Measurements from ENCODE around the gene ATF7.
"Not testable (repeated sequence)": the region's sequence is repeated elsewhere in the genome, so short reads cannot be mapped to it uniquely, and the experiment has no call there.

Gene ATF7

GRCh38 chr12:53625946-53626701 lies at the start of gene ATF7:
ATF7 (minus strand) TSS chr12:53626382; CDS start chr12:53601000, 25,382 bp downstream.
- peak; percentile 99 for DNase-seq

GRCh38 chr12:53674977-53675700 lies 49.0 kb upstream of the ATF7 start:
- DNase-seq, result no peak

DNA sequence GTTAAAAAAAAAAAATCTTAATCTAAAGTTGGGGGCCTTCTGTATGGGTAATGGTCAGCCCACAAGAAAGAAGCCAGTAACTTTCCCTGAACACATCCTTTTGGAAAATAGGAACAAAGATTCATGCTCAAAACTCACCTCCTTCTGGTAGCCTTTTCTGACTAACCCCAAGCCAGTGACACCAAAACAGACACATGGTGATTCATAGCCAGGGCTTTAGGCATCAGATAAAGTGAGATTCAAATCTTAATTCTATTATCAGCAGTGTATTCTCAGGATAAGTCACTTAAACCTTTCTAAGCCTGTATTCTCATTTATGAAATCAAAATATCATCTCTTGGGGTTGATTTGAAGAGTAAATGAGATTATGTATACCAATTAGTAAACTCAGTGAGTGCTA lies 44.8 kb upstream of the ATF7 start:
- DNase-seq, result no peak

GRCh38 chr12:53670308-53670707 lies 44.1 kb upstream of the ATF7 start:
- no peak for DNase-seq

DNA sequence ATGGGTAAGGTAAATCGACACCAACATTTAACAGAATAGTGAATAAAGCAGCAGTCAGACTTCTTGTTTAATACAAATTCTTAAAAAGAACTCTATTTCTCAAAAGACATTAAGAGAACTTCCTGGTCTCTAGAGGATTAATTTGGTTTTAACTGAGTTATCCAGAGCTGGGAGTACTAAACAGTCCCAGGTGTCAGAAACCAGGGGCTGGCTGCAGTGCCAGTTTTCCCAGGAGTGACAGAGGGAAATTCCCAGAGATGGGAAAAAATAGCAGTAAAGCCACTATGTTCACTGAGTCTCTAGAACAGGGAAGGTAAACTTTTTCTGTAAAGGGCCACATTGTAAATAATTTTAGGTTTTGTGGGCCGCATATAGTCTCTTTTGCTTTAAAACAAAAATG lies 40.9 kb upstream of the ATF7 start:
- DNase-seq, result no peak

GRCh38 chr12:53664936-53665335 lies 38.8 kb upstream of the ATF7 start:
- no peak for DNase-seq

GRCh38 chr12:53664191-53664590 lies 38.0 kb upstream of the ATF7 start:
- DNase-seq, result no peak

GRCh38 chr12:53660041-53660440 lies 33.9 kb upstream of the ATF7 start:
- DNase-seq, result no peak

GRCh38 chr12:53659571-53659981 lies 33.4 kb upstream of the ATF7 start:
- no peak for DNase-seq

DNA sequence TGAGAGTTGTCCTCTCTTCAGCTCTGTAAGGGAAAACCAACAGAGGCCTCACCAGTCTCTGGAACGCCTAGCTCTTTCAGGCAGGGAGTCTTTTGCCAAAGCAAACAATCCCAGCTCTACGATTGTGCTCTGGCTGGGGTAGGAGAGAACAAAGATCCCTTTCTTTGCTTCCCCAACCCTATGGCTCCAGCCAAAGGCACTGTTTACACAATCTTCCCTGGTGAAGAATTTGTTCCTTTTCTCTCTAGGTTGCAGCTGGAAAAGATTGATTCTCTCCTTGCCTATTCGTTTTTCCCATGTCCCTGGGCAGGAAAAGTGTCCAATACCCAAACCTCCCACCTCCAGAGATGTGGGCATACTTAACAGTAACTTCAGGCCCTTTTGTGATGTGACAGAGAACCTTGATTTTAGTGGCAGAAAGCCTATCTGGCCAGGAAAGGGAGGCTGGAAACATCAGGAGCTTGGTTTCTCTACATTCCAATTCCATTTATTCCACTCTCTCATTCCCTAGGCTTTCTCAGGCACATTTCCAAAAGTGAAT lies 32.9 kb upstream of the ATF7 start:
- peak; percentile 74 to 99 for DNase-seq

DNA sequence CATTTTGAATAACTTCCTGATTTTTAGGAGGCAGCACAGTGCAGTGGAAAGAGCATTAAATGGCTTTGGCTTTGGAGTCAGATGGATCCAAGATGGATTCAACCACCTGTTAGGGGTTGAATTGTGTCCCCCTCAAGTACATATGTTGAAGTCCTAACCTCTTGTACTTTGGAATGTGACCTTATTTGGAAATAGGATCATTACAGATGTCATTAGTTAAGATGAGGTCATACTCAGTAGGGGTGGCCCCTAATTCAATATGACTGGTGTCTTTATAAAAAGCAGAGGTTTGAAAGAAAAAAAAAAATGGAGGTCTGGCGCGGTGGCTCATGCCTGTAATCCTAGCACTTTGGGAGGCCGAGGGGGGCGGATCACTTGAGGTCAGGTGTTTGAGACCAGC lies 30.9 kb upstream of the ATF7 start:
- no peak for DNase-seq

- no peak for DNase-seq
Measured at GRCh38 chr12:53653595-53653994, 27.4 kb upstream of the ATF7 start.

DNA sequence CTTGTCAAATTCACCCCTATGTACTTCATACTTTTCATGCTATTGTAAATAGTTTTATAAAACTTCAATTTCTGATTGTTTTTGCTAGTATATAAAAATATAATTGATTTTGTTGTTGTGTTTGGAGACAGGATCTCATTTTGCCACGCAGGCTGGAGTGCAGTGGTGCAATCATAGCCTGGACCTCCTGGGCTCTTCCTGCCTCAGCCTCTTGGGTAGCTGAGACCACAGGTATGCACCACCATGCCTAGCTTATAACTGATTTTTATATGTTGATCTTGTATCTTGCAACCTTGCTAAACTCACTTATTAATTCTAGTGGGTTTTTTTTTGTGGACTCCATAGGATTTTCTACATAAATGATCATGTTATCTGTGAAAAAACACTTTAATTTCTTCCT lies 26.2 kb upstream of the ATF7 start:
- no peak for DNase-seq

DNA sequence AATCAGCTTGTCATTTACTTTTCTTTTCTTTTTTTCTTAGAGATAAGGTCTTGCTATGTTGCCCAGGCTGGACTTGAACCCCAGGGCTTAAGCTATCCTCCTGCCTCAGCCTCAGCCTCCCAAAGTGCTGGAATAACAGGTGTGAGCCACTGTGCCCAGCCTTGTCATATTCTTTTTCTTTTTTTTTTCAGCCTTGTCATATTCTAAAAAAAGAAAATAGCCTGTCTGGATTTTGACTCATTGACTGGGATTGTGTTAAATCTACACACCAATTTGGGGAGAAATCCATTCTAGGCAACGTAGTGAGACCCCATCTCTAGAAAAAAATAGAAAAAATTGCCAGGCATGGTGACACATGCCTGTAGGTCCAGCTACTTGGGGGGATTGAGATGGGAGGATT lies 25.6 kb upstream of the ATF7 start:
- DNase-seq, result no peak

DNA sequence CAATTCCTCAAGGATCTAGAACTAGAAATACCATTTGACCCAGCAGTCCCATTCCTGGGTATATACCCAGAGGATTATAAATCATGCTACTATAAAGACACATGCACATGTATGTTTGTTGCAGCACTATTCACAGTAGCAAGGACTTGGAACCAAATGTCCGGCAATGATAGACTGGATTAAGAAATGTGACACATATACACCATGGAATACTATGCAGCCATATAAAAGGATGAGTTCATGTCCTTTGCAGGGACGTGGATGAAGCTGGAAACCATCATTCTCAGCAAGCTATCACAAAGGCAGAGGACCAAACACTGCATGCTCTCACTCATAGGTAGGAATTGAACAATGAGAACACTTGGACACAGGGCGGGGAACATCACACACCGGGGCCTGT lies 20.1 kb upstream of the ATF7 start:
- not testable (repeated sequence) for DNase-seq

DNA sequence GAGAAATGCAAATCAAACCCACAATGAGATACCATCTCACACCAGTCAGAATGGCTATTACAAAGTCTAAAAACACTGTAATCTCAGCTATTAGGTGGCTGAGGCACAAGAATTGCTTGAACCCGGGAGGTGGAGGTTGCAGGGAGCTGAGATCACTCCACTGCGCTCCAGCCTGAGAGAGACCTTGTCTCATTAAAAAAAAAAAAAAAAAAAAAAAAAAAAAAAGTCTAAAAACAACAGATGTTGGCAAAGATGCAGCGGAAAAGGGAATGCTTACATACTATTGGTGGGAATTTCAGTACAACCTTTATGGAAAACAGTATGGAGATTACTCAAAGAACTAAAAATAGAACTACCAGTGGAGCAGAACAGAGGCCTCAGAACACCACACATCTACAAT lies 19.0 kb upstream of the ATF7 start:
- no peak for DNase-seq

DNA sequence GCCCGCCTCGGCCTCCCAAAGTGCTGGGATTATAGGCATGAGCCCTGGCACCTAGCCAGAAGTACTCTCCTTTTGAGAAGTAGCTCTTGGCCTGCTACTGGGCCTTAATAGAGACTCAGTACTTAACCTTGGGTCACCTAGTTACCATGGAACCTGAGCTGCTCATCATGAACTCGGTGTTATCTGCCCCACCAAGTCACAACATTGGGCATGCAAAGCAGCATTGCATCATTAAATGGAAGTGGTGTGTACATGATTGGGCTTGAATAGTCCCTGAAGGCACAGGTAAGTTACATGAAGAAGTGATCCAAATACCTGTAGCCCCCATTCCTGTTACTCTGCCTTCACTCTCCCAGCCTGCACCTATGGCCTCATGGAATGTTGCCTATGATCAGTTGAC lies 18.0 kb upstream of the ATF7 start:
- DNase-seq, result no peak

DNA sequence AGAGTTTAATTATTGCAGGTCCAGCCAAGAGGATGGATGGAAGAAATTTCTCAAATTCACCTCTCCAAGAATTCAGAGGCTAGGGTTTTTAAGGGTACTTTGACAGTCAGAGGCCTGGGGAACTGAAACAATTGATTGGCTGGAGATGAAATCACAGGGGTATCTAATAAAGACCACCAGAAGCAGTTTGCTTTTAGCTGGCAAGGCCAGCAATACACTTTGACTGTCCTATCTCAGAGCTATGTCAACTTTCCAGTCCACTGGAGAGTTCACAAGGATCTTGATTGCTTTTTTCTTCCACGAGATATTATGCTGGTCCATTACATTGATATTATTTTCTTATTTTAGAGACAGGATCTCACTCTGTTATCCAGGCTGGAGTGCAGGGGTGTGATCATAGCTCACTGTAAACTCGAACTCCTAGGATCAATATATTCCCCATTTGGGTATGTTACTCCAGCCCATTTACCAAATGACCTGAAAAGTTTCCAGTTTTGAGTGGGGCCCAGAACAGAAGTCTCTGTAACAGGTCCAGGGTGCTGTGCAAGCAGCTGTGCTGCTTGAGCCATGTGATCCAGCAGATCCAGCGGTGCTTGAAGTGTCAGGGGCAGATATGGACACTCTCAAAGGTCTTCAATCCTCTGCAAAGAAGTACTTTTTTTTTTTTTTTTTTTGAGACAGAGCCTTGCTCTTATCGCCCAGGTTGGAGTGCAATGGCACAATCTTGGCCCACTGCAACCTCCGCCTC lies 17.2 kb upstream of the ATF7 start:
- DNase-seq, result no peak

GRCh38 chr12:53638057-53638456 lies 11.9 kb upstream of the ATF7 start:
- DNase-seq, result no peak

DNA sequence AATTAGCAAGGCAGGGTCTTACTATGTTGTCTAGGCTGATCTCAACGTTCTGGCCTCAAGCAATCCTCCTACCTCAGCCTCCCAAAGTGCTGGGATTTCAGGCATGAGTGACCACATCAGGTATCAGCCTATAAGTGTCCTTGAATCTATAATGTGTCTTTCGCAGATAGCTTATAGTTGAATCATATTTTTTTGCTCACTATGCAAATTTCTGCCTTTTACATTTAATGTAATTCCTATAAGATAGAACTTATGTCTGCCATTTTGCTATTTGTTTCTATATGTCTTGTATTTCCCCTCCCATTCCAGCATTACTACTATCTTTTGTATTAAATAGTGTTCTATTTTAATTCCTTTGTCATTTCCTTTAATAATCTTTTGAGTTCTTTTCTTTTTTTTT lies 10.5 kb upstream of the ATF7 start:
- DNase-seq, result no peak

DNA sequence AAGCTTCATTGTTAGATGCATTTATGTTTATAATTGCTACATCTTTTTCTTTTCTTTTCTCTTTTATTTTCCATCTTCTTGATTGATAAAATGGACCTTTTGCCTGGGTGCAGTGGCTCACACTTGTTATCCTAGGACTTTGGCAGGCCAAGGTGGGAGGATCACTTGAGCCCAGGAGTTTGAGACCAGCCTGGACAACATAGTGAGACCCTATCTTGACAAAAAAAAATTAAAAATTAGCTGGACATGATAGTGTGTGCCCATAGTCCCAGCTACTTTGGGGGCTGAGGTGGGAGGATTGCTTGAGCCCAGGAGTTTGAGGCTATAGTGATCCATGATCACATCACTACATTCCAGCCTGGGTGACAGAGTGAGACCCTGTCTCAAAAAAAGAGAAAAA lies 9.5 kb upstream of the ATF7 start:
- DNase-seq, result not testable (repeated sequence)

GRCh38 chr12:53631721-53632120 lies 5.5 kb upstream of the ATF7 start:
- DNase-seq, result no peak

DNA sequence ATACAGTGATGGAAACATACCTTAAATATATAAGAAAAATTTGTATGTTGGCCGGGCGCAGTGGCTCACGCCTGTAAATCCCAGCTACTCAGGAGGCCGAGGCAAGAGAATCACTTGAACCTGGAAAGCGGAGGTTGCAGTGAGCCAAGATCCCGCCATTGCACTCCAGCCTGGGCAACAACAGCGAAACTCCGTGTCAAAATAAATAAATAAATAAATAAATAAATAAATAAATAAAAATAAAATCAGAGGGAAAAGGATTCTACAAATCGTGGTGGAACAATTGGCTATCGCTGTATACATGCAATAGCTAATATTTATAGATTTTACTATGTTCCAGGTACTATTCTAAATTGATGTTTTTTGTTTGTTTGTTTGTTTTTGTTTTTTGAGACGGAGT lies 1.7 kb upstream of the ATF7 start:
- no peak for DNase-seq

Data from hippocampal formation (tissue), 2 donors.